Bronchial smooth muscle cell (primary cell): ENCODE data around the gene GUCY2F. TPM values are rescaled to one million over a fixed set of nuclear protein-coding genes. Genes with fewer than 3 reads are reported as not detected.

ENCODE experiments used
- total RNA-seq: library from RNA; depleted of rRNA; stranded (reverse); fragments of >200 nt; gene quantifications from 2 replicates; pipeline ENCODE4 v1.2.1, GENCODE V29; 2014

Gene GUCY2F
- total RNA-seq: under 0.01 TPM in 2 replicates

GRCh38 chrX:109481986-109482385 lies at the start of gene GUCY2F:
GUCY2F (minus strand) TSS chrX:109482086; CDS start chrX:109475936, 6,150 bp downstream.

Other genes with a start within 250 kb of the GUCY2F start
- gene NXT2, start 54.8 kb upstream of the GUCY2F start, total RNA-seq: 8.1 and 8.7 TPM in 2 replicates
- 0.32 and 0.34 TPM in 2 replicates for gene KCNE5, start 143.1 kb upstream of the GUCY2F start, total RNA-seq